ENCODE data around the gene ARL8B.

The ARL8B gene

DNA sequence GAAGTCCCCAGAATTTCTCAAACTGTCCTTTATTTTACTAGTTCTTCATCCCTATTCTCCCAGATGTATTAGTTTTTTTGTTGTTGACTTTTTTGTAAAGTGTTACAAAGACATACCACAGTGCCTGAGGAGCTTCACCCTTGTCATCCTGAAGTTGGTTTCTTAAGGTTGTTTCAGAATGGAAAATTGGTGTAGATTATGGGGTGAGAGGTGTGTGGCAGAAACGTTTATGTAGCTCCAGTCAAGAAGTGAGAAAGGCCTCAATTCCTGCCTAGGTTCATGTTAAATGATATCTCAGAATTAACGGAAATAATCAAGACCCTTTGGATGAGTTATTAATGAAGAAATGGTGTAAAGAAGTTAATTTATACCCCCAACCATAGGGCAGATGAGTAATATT lies 72.2 kb downstream of the ARL8B start:
- H3K4me1 Mint-ChIP-seq (ENCODE audit: low read depth), result peaks cover 85% of the 10 kb centered on the region
- H3K4me3 Mint-ChIP-seq, result peak overlapping the region; percentile 61
- no peak for DNase-seq
- peaks cover 93% of the 10 kb centered on the region for H3K36me3 Mint-ChIP-seq (ENCODE audit: low read depth)
- no peaks in the 10 kb centered on the region for H3K9me3 Mint-ChIP-seq
- H3K27ac Mint-ChIP-seq, result peak overlapping the region; percentile 97
- H3K27me3 Mint-ChIP-seq, result no peaks in the 10 kb centered on the region

DNA sequence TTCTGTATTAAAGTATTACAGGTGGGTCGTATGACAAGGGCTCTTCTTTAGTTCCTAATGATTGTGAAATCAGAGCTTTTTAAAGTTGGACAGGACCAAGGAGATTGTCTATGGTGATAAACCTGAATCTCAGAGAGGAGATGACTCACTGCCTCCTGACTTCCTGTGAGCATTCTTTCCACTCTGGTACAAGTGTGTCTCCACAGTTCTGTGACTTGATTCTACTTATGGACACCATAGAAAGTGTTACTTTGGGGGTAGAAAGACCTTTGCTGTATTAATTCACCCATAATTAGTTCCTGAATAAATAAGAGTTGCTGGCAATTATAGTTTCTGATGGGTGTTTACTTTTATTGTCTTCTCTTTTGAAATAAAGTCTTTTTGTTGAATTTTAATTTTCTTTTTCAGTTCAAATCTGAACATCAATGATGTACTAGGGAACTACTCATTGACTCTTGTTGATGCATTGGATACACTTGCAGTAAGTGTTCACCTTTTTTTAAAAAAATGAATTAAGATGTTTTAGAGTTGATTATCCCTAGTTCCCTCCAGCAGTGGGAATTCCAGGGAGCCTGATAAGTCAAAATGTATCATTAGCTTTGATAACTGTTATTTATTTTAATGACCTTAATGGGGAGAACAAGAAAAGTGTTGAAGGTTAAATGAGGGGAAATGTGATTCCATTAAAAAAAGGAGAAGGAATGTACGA lies 72.9 kb downstream of the ARL8B start:
- H3K27me3 Mint-ChIP-seq, result no peaks in the 10 kb centered on the region
- peak overlapping the region; percentile 61 for H3K4me3 Mint-ChIP-seq
- peaks cover 94% of the 10 kb centered on the region for H3K36me3 Mint-ChIP-seq (ENCODE audit: low read depth)
- H3K9me3 Mint-ChIP-seq, result no peaks in the 10 kb centered on the region
- H3K27ac Mint-ChIP-seq, result peak overlapping the region; percentile 97
- H3K4me1 Mint-ChIP-seq (ENCODE audit: low read depth), result peaks cover 91% of the 10 kb centered on the region
- no peak for DNase-seq

DNA sequence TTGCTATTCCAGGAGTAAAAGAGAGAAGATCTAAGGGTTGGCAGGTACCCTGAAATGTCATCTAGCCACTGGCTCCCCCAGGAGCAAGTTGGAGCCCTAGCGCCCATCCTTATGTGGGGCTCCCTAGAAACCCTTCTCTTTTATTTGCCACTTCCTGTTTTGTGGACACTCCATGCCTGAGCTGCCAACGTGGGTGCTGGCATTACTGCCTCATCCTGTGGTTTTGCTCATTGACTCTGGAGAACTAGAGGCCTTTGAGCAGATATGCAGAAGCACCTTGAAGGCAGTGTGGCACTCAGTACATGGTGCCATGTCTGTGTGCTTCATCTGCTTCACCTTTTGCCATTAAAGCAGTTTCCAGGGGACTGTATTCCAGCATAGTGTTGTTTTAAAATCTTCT lies 73.5 kb downstream of the ARL8B start:
- Mint-ChIP-seq H3K9me3 (no peaks in the 10 kb centered on the region), H3K27ac (peak overlapping the region; percentile 97), H3K4me3 (peak overlapping the region; percentile 61), H3K36me3 (ENCODE audit: low read depth) (peaks cover 94% of the 10 kb centered on the region), H3K4me1 (ENCODE audit: low read depth) (peaks cover 89% of the 10 kb centered on the region), H3K27me3 (no peaks in the 10 kb centered on the region)
- no peak for DNase-seq

DNA sequence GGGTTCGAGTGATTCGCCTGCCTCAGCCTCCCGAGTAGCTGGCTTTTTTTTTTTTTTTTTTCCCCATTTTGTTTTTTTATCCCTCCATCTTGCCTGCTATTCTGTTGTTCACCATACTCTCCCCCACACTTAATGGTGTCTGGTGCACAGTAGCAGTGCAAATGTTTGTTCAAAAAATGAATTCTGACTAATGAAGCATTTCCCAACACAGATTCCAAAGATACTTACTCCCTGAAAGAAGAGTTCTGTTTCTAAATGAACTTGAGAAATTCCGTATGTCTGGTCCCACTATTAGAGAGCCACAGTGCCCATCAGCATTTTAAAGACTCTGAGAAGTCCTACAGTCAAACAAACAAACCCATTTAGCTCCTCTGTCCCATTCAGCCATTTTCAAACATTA lies 74.9 kb downstream of the ARL8B start:
- peaks cover 89% of the 10 kb centered on the region for H3K4me1 Mint-ChIP-seq (ENCODE audit: low read depth)
- H3K9me3 Mint-ChIP-seq, result no peaks in the 10 kb centered on the region
- H3K4me3 Mint-ChIP-seq, result peak overlapping the region; percentile 61
- H3K27ac Mint-ChIP-seq, result peak overlapping the region; percentile 97
- DNase-seq, result no peak
- no peaks in the 10 kb centered on the region for H3K27me3 Mint-ChIP-seq
- H3K36me3 Mint-ChIP-seq (ENCODE audit: low read depth), result peaks cover 96% of the 10 kb centered on the region

DNA sequence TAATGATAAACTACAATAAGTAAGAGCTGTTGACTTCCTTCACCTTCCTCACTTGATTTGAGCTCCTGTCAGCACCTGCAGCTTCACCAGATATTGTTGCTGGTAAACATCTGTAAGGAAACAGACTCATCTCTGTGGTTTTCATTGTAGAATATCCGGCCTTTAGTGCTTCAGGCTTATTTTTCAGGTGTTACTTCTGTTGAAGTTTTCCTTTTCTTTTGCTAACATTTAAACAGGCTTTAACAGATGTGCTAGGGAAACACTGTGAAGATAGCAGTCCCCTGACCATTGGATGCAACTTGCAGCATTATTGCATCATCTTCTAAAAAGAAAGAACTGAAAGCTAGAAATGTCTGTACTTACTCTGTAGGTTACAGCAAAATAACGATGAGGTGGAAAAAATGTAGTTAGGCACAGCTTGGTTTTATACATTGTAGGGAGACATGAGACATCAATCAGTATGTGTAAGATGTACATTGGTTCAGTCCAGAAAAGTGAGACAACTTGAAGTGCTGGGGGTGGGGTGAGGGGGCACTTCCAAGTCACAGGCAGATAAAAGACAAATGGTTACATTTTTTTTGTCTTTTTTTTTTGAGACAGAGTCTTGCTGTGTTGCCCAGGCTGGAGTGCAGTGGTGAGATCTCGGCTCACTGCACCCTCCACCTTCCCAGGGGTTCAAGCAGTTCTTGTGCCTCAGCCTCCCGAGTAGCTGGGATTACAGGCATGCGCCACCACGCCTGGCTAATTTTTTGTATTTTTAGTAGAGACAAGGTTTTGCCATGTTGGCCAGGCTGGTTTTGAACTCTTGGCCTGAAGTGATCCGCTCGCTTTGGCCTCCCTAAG lies 75.6 kb downstream of the ARL8B start:
- Mint-ChIP-seq H3K36me3 (ENCODE audit: low read depth) (peaks cover 96% of the 10 kb centered on the region), H3K9me3 (no peaks in the 10 kb centered on the region), H3K27me3 (no peaks in the 10 kb centered on the region)

DNA sequence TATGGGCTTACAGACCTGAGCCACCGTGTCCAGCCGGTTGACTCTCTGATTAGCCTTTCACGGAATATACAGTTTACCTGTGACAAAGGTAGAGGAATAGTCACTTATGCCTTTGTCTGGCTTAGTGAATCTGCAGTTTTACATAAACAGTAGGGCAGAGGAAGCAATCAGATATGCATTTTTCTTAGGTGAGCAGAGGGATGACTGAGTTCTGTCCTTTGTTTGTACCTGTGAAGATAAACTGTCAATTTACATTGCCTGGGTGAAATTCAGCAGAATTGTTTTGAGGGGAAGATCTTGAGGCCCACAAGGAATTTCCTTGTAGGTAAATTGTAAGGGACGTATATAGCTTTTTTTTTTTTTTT lies 76.2 kb downstream of the ARL8B start:
- no peak for DNase-seq
- H3K27me3 Mint-ChIP-seq, result no peaks in the 10 kb centered on the region
- H3K9me3 Mint-ChIP-seq, result no peaks in the 10 kb centered on the region
- H3K36me3 Mint-ChIP-seq (ENCODE audit: low read depth), result peaks cover 96% of the 10 kb centered on the region
- peak overlapping the region; percentile 97 for H3K27ac Mint-ChIP-seq
- H3K4me1 Mint-ChIP-seq (ENCODE audit: low read depth), result peaks cover 85% of the 10 kb centered on the region
- H3K4me3 Mint-ChIP-seq, result peak overlapping the region; percentile 61

More for the DNA sequence above, 75.6 kb downstream of the ARL8B start:
- DNase-seq, result peak; percentile 50
- H3K4me3 Mint-ChIP-seq, result peak overlapping the region; percentile 61
- H3K27ac Mint-ChIP-seq, result peak overlapping the region; percentile 97
- H3K4me1 Mint-ChIP-seq (ENCODE audit: low read depth), result peaks cover 85% of the 10 kb centered on the region

DNA sequence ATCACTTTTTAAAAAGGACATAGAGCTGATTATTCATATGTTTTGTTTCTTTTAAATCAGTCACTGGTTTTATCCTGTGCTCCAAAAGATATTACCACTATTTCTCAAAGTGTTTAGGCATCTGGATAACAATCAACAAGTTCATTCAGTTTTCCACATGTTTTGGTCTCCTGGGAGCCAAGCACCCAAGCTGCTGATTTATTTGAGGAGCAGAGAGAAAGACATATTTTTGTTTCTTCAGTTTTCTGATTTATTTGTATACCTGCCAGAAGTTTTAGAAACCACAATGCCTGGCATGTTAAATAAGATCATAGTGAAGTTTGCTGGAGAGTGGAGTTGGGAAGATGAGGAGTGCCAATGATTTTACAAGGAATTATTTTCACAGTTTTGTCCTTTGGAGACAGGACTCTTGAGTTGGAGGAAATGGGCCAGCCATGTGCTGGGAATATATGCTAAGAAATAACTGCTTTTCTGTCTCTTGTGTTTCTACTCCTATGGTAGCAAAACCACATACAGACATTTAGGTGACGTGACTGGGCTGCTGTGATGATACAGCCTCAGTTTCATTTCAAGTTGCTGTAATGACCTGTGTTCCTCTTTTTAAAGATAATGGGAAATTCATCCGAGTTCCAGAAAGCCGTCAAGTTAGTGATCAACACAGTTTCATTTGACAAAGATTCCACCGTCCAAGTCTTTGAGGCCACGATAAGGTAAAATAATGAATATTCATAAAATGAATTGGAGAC lies 77.1 kb downstream of the ARL8B start:
- peak overlapping the region; percentile 61 for H3K4me3 Mint-ChIP-seq
- peaks cover 94% of the 10 kb centered on the region for H3K36me3 Mint-ChIP-seq (ENCODE audit: low read depth)
- DNase-seq, result no peak
- H3K9me3 Mint-ChIP-seq, result no peaks in the 10 kb centered on the region
- H3K27ac Mint-ChIP-seq, result peak overlapping the region; percentile 97
- no peaks in the 10 kb centered on the region for H3K27me3 Mint-ChIP-seq
- H3K4me1 Mint-ChIP-seq (ENCODE audit: low read depth), result peaks cover 81% of the 10 kb centered on the region

DNA sequence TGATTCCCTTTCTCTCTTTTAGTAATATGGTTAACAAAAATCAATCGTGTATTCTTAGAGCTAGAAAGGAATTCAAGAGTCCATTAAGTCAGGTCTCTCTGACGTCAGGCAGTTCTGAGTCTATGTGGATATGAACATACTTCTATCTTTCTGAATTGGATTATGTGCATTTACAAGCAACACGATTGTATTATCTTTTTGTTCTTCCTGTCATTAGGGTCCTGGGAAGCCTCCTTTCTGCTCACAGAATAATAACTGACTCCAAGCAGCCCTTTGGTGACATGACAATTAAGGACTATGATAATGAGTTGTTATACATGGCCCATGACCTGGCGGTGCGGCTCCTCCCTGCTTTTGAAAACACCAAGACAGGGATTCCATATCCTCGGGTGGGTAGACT lies 79.4 kb downstream of the ARL8B start:
- no peaks in the 10 kb centered on the region for H3K27me3 Mint-ChIP-seq
- DNase-seq, result no peak
- H3K36me3 Mint-ChIP-seq (ENCODE audit: low read depth), result peaks cover 94% of the 10 kb centered on the region
- peaks cover 77% of the 10 kb centered on the region for H3K4me1 Mint-ChIP-seq (ENCODE audit: low read depth)
- H3K9me3 Mint-ChIP-seq, result no peaks in the 10 kb centered on the region
- H3K27ac Mint-ChIP-seq, result peak overlapping the region; percentile 71
- no peak overlapping the region for H3K4me3 Mint-ChIP-seq

DNA sequence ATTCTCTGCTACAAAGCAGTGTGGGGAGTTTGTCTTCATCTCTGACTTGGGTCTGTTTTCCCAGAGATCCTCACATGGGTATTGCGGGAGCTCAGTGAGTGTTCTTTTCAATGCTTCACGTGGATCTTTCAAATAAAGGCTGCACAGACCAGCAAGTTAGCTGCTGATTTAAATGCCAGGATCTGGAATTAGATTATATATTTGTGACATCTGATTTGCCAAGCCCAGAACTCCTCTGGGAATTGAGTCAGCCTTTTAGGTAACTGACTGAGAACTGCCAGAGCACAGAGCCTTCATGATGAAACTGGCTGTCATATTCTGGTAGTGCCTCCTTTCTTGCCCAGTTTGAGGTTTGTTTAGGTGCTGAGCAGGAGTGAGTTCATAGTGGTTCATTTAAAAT lies 80.1 kb downstream of the ARL8B start:
- Mint-ChIP-seq H3K27me3 (no peaks in the 10 kb centered on the region), H3K9me3 (no peaks in the 10 kb centered on the region), H3K4me3 (no peak overlapping the region), H3K27ac (peak overlapping the region; percentile 71), H3K4me1 (ENCODE audit: low read depth) (peaks cover 71% of the 10 kb centered on the region), H3K36me3 (ENCODE audit: low read depth) (peaks cover 94% of the 10 kb centered on the region)
- no peak for DNase-seq

DNA sequence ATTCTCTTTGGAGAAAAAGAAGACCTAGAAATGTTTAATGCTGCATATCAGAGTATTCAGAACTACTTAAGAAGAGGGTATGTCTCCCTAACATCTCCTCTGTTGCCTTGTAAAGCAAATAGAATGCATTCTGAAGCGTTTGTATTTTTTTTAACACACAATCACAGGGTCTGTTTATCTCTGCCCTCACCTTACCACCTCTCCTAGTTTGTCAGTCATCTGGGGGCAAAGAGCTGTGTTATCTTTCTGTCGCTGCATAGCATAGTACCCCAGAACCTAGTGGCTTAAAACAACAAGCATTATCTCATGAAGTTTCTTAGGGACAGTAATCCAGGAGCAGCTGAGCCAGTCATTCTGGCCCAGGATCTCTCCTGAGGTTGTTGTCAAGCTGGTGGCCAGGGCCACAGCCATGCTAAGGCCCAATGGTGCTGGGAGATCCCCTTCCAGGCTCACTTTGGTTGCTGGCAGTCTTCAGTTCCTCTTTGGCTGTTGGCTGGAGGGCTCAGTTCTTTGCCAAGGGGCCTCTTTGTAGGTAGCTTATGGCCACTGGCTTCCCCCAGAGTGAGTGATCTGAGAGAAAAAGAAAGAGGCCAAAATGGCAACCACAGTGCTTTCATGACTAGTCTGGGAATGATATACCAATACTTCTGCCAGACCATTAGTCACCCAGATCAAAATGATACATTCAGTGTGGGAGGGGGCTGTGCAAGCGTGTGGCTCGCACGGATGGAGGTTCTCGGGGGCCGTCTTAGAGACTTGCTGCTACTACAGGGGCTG lies 83.3 kb downstream of the ARL8B start:
- H3K36me3 Mint-ChIP-seq (ENCODE audit: low read depth), result peaks cover 94% of the 10 kb centered on the region
- DNase-seq, result peak; percentile 47

DNA sequence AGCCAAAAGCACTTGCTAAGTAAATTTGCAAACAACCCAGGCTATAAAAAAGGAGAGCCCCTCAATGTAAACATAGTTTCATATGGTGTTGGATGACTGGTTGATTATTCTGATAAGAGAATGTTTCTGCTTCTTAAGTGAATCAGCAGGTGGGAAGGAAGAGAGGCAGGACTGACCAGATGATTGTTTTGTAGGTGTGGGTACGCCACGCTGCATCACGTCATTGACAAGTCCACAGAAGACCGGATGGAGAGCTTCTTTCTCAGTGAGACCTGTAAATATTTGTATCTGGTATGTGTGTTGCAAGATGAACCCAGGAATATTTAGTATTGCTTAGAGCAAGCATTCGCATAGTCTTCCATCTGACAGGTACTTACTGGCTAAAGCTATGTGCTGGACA lies 88.8 kb downstream of the ARL8B start:
- H3K4me1 Mint-ChIP-seq (ENCODE audit: low read depth), result peaks cover 21% of the 10 kb centered on the region
- H3K9me3 Mint-ChIP-seq, result no peaks in the 10 kb centered on the region
- no peaks in the 10 kb centered on the region for H3K27me3 Mint-ChIP-seq
- no peak for DNase-seq
- peaks cover 98% of the 10 kb centered on the region for H3K36me3 Mint-ChIP-seq (ENCODE audit: low read depth)
- H3K4me3 Mint-ChIP-seq, result no peak overlapping the region
- peak overlapping the region; percentile 66 for H3K27ac Mint-ChIP-seq

More for the DNA sequence above, 83.3 kb downstream of the ARL8B start:
- Mint-ChIP-seq H3K9me3 (no peaks in the 10 kb centered on the region), H3K27me3 (no peaks in the 10 kb centered on the region), H3K27ac (peak overlapping the region; percentile 93), H3K4me3 (peak overlapping the region; percentile 38), H3K4me1 (ENCODE audit: low read depth) (peaks cover 43% of the 10 kb centered on the region)

DNA sequence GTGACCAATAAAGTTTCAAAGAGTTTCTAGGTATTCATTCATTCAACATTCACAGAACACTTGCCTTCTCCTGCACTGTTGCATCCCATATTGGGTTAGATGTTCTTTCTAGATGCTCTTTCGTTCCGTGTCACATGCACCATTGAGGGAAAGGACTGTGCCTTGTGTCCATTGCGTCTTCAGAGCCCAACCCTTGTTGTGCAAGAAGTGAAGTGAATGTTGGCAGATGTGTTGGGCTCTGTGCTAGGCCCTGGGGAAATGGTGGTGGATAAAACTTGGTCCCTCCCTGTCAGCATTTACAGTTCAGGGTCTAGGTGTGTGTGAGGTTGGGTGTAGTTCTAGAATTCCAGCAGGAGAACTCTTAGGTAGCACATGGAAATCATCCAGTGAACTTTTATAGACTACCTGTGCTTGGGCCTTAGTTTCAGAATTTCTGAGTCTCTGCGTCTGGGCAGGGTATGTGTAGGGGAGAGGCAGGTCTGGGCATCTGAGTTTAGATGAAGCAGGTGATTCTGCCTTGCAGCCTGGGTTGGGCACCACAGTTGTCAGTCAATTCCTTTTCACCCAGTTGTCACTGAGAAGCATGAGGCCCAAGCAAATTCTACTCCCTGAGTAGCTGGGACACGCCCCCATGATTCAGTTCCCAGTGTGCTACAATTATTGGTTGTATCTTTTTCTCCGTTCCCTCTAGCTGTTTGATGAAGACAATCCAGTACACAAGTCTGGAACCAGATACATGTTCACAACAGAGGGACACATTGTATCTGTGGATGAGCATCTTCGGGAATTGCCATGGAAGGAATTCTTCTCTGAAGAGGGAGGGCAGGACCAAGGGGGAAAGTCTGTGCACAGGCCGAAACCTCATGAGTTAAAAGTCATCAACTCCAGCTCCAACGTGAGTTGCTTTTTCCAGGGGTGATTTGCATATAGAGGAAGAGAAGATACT lies 90.8 kb downstream of the ARL8B start:
- H3K4me3 Mint-ChIP-seq, result no peak overlapping the region
- no peaks in the 10 kb centered on the region for H3K27me3 Mint-ChIP-seq
- H3K27ac Mint-ChIP-seq, result peak overlapping the region; percentile 85
- H3K4me1 Mint-ChIP-seq (ENCODE audit: low read depth), result peaks cover 17% of the 10 kb centered on the region
- DNase-seq, result no peak
- no peaks in the 10 kb centered on the region for H3K9me3 Mint-ChIP-seq
- peaks cover 95% of the 10 kb centered on the region for H3K36me3 Mint-ChIP-seq (ENCODE audit: low read depth)

DNA sequence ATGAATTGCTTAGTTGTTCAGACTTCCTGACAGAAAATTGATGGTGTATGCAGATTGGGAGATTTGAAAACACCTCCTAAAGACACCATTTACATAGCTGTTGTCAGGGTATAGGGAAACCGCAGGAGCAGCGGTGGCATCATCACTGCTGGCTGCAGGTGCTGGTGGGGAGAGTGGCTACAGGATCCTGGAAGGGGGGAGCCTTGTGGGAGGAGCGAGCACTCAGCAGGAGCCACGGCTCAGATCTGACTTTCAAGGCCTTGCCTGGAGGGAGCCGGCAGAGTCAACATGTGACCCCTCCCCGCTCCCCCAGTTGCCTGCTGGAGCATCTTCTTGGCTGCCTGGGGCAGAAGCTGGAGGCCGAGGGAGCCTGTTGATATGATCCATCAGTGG lies 91.5 kb downstream of the ARL8B start:
- Mint-ChIP-seq H3K9me3 (no peaks in the 10 kb centered on the region), H3K4me1 (ENCODE audit: low read depth) (peaks cover 15% of the 10 kb centered on the region), H3K27me3 (no peaks in the 10 kb centered on the region), H3K36me3 (ENCODE audit: low read depth) (peaks cover 95% of the 10 kb centered on the region), H3K27ac (peak overlapping the region; percentile 85), H3K4me3 (no peak overlapping the region)
- no peak for DNase-seq

Data from activated T-cell treated with anti-CD3 and anti-CD28 coated beads, Interleukin-2, amount 50 U/mL, for 24 hours (primary cell).